HepG2 (cell line): ENCODE measurements around the gene SLIT3. TPM values are rescaled to one million over a fixed set of nuclear protein-coding genes. Genes with fewer than 3 reads are reported as not detected.

Source experiments
- AGO1 ChIP-seq: fragments of 200-400 bp; formaldehyde crosslinking; IDR thresholded peaks from 2 replicates; pipeline ENCODE4 v1.6.1; 2017; ENCODE audit warnings: mild to moderate bottlenecking, low read depth, low read length, moderate library complexity; ENCODE audit not compliant: poor library complexity, severe bottlenecking
- BRCA1 ChIP-seq: sonication (generic); formaldehyde crosslinking; IDR thresholded peaks from 2 replicates; pipeline ENCODE4 v1.4.0; 2020; ENCODE audit warnings: missing genetic modification reagents
- ELF4 ChIP-seq: sonication (generic); formaldehyde crosslinking; IDR thresholded peaks from 2 replicates; pipeline ENCODE4 v1.5.0; 2020; ENCODE audit warnings: missing genetic modification reagents, mild to moderate bottlenecking, moderate library complexity, borderline replicate concordance
- ESRRA ChIP-seq: sonication (generic); formaldehyde crosslinking; IDR thresholded peaks from 2 replicates; pipeline ENCODE4 v1.5.1; 2020; ENCODE audit warnings: mild to moderate bottlenecking, low read depth, missing genetic modification reagents
- GFI1 ChIP-seq: sonication (generic); formaldehyde crosslinking; IDR thresholded peaks from 2 replicates; pipeline ENCODE4 v1.5.0; 2020; ENCODE audit warnings: missing genetic modification reagents, mild to moderate bottlenecking, borderline replicate concordance
- IRX3 ChIP-seq: sonication (generic); formaldehyde crosslinking; IDR thresholded peaks from 2 replicates; pipeline ENCODE4 v1.8.1; 2023; ENCODE audit warnings: mild to moderate bottlenecking, low read depth, missing genetic modification reagents, borderline replicate concordance
- MTA3 ChIP-seq: sonication (generic); formaldehyde crosslinking; IDR thresholded peaks from 2 replicates; pipeline ENCODE4 v1.4.0; 2020; ENCODE audit warnings: missing genetic modification reagents
- PHF20 ChIP-seq: sonication (generic); formaldehyde crosslinking; IDR thresholded peaks from 2 replicates; pipeline ENCODE4 v1.5.0; 2020; ENCODE audit warnings: mild to moderate bottlenecking, missing genetic modification reagents
- RXRA ChIP-seq: sonication (generic); formaldehyde crosslinking; IDR thresholded peaks from 2 replicates; pipeline ENCODE4 v1.5.1; 2020; ENCODE audit warnings: missing genetic modification reagents
- SP140L ChIP-seq: sonication (generic); formaldehyde crosslinking; IDR thresholded peaks from 2 replicates; pipeline ENCODE4 v1.4.0; 2020; ENCODE audit warnings: missing genetic modification reagents, borderline replicate concordance
- ZKSCAN1 ChIP-seq: fragments of 150-350 bp; IDR thresholded peaks from 2 replicates; pipeline ENCODE4 v1.6.1; 2014; ENCODE audit warnings: low read length
- ZNF619 ChIP-seq: sonication (generic); formaldehyde crosslinking; IDR thresholded peaks from 2 replicates; pipeline ENCODE4 v1.4.0; 2020; ENCODE audit warnings: mild to moderate bottlenecking, missing genetic modification reagents
- ZNF780A ChIP-seq: sonication (generic); formaldehyde crosslinking; IDR thresholded peaks from 2 replicates; pipeline ENCODE4 v1.8.0; 2022; ENCODE audit warnings: mild to moderate bottlenecking, missing genetic modification reagents, moderate library complexity
- polyA plus RNA-seq, 8 experiments: library from polyadenylated mRNA; depleted of rRNA in 3 of 8; stranded (reverse) in 7 of 8; unstranded in 1 of 8; fragments of >200 nt; fragmentation: Illumina TruSeq in 4 of 8; extraction: Trizol in 4 of 8; gene quantifications; 2 replicates each; pipeline versions ENCODE4 v1.2.1 to v1.2.3, GENCODE V29; 2011 to 2016; ENCODE audit warnings: low read depth in 4 of 8, missing spikeins in 1 of 8, mixed read lengths in 1 of 8; ENCODE audit not compliant: insufficient read depth in 1 of 8
- total RNA-seq, 5 experiments: library from RNA; depleted of rRNA; stranded (reverse); fragments of >200 nt; fragmentation: Illumina TruSeq; extraction: Trizol; gene quantifications; 2 replicates each; pipeline ENCODE4 v1.2.3, GENCODE V29; 2016; ENCODE audit warnings: low read depth in 1 of 5
- TF ChIP-seq, protein P1 (sequence below): sonication (generic); formaldehyde crosslinking; IDR thresholded peaks from 2 replicates; pipeline ENCODE4 v1.5.1; 2020; ENCODE audit warnings: mild to moderate bottlenecking, missing genetic modification reagents, borderline replicate concordance

The SLIT3 gene
- total and polyA plus RNA-seq, 2 of the 13 experiments (the other 11 are each of a cell fraction or from before 2014, with no cell fraction given): not detected

DNA sequence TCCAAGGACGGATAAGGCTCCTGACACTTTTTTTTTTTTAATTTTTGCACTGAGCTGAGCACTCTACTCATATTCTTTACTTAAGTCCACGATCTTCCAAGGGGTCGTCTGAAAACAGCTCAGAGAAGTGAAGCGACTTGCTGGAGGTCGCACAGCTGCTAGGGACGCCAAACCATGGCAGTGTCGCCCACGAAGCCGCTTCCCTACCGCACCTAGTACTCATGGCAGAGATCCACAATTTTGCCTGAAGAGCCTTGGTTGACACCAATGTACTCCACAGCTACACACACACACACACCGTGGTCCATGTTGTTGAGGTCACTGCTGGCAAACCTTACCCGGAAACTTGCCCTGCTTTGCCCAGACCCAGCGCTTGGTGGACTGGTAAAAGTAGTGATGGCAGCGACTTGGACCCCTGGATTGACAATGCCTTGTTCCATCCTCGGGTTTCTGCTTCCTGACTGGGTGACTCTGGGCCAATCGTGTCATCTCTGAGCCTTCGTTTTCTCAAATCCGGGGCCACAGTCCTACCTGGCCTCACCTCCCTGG is 521 bp upstream of the SLIT3 start (continued):
- TF ChIP-seq, protein P1, sequence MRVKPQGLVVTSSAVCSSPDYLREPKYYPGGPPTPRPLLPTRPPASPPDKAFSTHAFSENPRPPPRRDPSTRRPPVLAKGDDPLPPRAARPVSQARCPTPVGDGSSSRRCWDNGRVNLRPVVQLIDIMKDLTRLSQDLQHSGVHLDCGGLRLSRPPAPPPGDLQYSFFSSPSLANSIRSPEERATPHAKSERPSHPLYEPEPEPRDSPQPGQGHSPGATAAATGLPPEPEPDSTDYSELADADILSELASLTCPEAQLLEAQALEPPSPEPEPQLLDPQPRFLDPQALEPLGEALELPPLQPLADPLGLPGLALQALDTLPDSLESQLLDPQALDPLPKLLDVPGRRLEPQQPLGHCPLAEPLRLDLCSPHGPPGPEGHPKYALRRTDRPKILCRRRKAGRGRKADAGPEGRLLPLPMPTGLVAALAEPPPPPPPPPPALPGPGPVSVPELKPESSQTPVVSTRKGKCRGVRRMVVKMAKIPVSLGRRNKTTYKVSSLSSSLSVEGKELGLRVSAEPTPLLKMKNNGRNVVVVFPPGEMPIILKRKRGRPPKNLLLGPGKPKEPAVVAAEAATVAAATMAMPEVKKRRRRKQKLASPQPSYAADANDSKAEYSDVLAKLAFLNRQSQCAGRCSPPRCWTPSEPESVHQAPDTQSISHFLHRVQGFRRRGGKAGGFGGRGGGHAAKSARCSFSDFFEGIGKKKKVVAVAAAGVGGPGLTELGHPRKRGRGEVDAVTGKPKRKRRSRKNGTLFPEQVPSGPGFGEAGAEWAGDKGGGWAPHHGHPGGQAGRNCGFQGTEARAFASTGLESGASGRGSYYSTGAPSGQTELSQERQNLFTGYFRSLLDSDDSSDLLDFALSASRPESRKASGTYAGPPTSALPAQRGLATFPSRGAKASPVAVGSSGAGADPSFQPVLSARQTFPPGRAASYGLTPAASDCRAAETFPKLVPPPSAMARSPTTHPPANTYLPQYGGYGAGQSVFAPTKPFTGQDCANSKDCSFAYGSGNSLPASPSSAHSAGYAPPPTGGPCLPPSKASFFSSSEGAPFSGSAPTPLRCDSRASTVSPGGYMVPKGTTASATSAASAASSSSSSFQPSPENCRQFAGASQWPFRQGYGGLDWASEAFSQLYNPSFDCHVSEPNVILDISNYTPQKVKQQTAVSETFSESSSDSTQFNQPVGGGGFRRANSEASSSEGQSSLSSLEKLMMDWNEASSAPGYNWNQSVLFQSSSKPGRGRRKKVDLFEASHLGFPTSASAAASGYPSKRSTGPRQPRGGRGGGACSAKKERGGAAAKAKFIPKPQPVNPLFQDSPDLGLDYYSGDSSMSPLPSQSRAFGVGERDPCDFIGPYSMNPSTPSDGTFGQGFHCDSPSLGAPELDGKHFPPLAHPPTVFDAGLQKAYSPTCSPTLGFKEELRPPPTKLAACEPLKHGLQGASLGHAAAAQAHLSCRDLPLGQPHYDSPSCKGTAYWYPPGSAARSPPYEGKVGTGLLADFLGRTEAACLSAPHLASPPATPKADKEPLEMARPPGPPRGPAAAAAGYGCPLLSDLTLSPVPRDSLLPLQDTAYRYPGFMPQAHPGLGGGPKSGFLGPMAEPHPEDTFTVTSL (CRISPR knock-in tag): no peak
- no peak for TF ChIP-seq ELF4 (CRISPR knock-in tag)
- TF ChIP-seq ZKSCAN1: no peak
- no peak for TF ChIP-seq GFI1 (CRISPR knock-in tag)
- TF ChIP-seq PHF20: no peak
- no peak for TF ChIP-seq MTA3
- TF ChIP-seq SP140L: no peak
- no peak for TF ChIP-seq IRX3
- TF ChIP-seq ZNF619 (CRISPR knock-in tag): no peak
- TF ChIP-seq RXRA (CRISPR knock-in tag): no peak
- no peak for TF ChIP-seq ESRRA (CRISPR knock-in tag)
- no peak for TF ChIP-seq AGO1
- TF ChIP-seq BRCA1 (CRISPR knock-in tag): no peak
- no peak for TF ChIP-seq ZNF780A (CRISPR knock-in tag)
- TF ChIP-seq, all 625 proteins: peak for 0
